HG03097 (cell line): ENCODE measurements around the gene MRRF.

ENCODE experiments used
- ATAC-seq: cut with Tn5 transposase; IDR thresholded peaks from one replicate; pipeline ENCODE4 v1.9.1; 2021; ENCODE audit not compliant: unreplicated experiment, low FRiP score

MRRF gene

GRCh38 chr9:122228191-122228567 is 36.5 kb upstream of the MRRF start:
- no peak for ATAC-seq

GRCh38 chr9:122228568-122229484 is 35.9 kb upstream of the MRRF start, which contains the start of gene LHX6:
Gene LHX6, minus strand, starts transcription at chr9:122228957. Its CDS starts 217 bp downstream, at chr9:122228740.
- ATAC-seq, result no peak

- ATAC-seq, result no peak
Observed at GRCh38 chr9:122229485-122229837, 35.2 kb upstream of the MRRF start.

- no peak for ATAC-seq
Observed at GRCh38 chr9:122232796-122233306, 31.8 kb upstream of the MRRF start.

- no peak for ATAC-seq
Observed at GRCh38 chr9:122234022-122234748, 30.5 kb upstream of the MRRF start.

- no peak for ATAC-seq
Observed at GRCh38 chr9:122236681-122237080, 28.0 kb upstream of the MRRF start.

GRCh38 chr9:122239722-122240121 is 25.0 kb upstream of the MRRF start:
- no peak for ATAC-seq

GRCh38 chr9:122244349-122244748 is 20.3 kb upstream of the MRRF start:
- no peak for ATAC-seq

GRCh38 chr9:122246666-122247065 is 18.0 kb upstream of the MRRF start:
- no peak for ATAC-seq

GRCh38 chr9:122248448-122248865 is 16.2 kb upstream of the MRRF start:
- ATAC-seq, result no peak

GRCh38 chr9:122251351-122251750 is 13.3 kb upstream of the MRRF start:
- no peak for ATAC-seq

- no peak for ATAC-seq
Observed at GRCh38 chr9:122252796-122253195, 11.9 kb upstream of the MRRF start.

- no peak for ATAC-seq
Observed at GRCh38 chr9:122254761-122255160, 9.9 kb upstream of the MRRF start.

GRCh38 chr9:122256206-122256605 is 8.5 kb upstream of the MRRF start:
- ATAC-seq, result no peak

GRCh38 chr9:122258886-122259415 is 5.7 kb upstream of the MRRF start:
- ATAC-seq, result no peak

- no peak for ATAC-seq
Observed at GRCh38 chr9:122261469-122261881, 3.2 kb upstream of the MRRF start.

- ATAC-seq, result no peak
Observed at GRCh38 chr9:122262073-122262472, 2.6 kb upstream of the MRRF start.

GRCh38 chr9:122263699-122264349 is 858 bp upstream of the MRRF start:
- ATAC-seq, result no peak

- ATAC-seq, result peak; percentile 13
Observed at GRCh38 chr9:122265149-122265915, 650 bp downstream of the MRRF start.
